GM19035 (cell line): Measurements from ENCODE around the gene EIF3CL.
"Not testable (repeated sequence)": the region's sequence is repeated elsewhere in the genome, so short reads cannot be mapped to it uniquely, and the experiment has no call there.

Experiments used
- ATAC-seq: cut with Tn5 transposase; IDR thresholded peaks from one replicate; pipeline ENCODE4 v1.9.1; 2021; ENCODE audit not compliant: unreplicated experiment

Gene EIF3CL

DNA sequence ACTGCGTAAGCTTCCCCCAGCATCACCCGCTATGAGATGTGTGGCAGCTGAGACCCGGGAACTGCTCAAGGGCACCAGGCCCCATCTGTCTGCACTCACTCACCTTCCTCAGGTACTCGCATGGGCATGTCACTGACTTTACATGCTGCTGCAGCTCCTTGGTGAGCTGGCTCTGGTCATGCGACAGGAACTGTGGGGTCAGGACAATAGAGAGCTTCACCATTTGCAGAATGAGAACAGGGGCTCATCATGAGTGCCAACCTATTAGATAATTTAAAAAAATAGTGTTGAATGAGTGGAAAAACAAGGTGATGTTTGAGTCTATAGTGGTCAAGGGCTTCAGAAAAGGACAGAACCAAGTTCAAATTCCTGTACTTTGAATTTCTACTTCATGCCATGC, 41.0 kb downstream of the EIF3CL start:
- ATAC-seq = not testable (repeated sequence)

DNA sequence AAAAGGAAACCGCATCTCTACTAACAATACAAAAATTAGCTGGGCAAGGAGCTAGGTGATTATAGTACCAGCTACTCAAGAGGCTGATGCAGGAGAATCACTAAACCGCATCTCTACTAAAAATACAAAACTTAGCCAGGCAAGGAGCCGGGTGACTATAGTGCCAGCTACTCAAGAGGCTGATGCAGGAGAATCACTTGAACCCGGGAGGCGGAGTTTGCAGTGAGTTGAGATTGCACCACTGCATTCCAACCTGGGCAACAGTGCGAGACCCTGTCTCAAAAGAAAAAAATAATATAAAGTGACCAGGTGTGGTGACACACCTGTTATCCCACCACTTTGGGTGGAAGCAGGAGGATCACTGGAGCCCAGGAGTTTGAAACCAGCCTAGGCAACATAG, 65.4 kb downstream of the EIF3CL start:
- not testable (repeated sequence) for ATAC-seq

DNA sequence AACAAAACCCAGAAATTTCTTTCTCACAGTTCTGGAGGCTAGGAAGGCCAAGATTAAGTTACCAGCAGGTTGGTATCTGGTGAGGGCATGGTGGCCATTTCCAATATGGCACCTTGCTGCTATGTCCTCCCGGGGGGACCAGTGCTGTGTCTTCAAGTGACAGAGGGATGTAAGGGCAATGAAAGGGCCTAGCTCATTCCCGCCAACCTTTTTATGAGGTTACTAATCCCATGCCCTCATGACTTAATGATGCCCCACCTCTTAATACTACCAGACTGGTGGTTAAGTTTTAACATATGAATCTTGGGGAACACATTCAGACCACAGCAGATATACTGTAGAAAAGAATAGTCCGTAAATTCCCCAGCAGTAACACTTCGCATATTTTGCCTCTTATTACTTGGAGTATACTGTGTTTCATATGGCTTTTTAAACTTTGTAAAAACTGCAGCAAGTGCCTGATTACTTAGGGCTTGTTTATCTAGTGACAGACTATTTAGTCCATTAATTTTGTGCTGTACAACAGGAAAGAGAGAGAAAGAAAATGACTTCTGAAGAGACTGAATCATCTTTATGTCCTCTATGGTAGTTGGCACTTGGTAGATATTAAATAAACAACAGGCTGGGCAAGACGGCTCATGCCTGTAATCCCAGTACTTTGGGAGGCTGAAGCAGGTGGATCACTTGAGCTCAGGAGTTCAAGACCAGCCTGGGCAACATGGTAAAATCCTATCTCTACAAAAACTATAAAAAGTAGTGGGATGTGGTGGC, 66.5 kb downstream of the EIF3CL start:
- ATAC-seq = not testable (repeated sequence)

DNA sequence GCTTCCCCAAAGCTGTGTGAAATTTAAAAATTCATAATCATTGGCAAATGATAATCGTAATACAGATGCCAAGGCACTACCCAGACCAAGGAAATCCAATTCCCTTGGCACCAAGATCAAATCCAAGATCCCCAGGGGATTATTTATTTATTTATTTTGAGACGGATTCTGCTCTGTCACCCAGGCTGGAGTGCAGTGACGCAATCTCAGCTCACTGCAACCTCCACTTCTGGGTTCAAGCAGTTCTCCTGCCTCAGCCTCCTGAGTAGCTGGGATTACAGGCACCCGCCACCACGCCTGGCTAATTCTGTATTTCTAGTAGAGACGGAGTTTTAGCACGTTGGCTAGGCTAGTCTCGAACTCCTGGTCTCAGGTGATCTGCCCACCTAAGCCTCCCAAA, 68.0 kb downstream of the EIF3CL start:
- not testable (repeated sequence) for ATAC-seq

DNA sequence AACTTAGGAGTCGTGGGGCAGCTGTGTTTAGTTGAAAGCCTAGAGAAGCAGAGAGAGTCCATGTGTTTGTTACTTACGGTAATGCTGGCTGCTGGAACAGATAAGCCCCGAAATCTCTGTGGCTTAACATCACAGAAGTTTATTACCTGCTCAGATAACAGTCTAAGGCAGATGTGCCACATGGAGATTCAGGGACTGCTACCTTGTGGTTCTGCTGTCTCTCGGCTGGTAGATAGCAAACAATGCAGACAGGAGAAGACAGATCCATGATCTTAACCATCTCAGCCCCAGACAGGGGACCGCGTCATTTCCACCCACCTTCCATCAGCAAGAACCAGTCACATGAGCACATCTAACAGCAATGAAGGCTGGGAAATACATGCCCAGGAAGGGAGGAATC, 71.0 kb downstream of the EIF3CL start:
- not testable (repeated sequence) for ATAC-seq

DNA sequence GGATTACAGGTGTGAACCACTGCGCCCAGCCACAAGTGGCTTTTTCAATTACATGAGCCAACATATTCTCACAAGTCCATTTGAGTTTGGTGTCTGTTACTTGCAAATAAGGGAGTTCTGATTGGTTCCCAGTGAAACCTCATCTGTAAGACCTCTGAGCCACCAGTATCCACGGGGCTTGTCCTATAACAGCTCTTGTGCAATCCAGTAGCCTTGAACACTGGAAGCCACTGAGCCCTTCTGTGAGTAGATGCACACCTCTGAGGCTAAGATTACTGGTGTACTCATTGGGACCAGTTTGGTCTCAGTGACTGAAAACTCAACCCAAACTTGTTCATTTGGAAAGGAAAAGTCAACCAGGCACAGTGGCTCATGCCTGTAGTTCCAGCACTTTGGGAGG, 72.7 kb downstream of the EIF3CL start:
- not testable (repeated sequence) for ATAC-seq

DNA sequence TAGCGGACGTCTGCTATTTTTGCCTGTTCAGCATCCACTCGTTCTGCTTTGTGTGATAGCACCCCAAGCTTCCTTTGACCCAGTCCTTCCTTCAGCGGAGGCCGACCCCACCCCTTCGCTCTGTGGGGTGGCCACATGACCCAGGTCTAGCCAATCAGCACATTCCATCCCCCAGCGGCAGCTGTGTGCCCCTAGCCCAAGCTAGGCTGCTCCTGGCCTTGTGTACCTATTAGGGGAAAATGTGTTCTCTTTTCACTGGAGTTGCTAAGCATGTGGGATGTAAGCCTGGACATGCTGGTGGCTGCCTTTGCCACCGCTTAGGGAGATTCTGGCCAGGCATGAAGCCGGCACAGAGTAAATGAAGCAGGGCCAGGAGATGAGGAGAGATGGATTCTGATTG, 73.4 kb downstream of the EIF3CL start:
- not testable (repeated sequence) for ATAC-seq
